Erythroblast (primary cell): ENCODE measurements around the gene ANGPT4.

ENCODE experiments used
- GATA1 ChIP-seq: IDR thresholded peaks from 2 replicates; pipeline ENCODE4 v1.6.1; 2011; ENCODE audit warnings: low read depth, mild to moderate bottlenecking, control low read depth, low read length, moderate library complexity
- POLR2A ChIP-seq: IDR thresholded peaks from 2 replicates; pipeline ENCODE4 v1.6.1; 2011; ENCODE audit warnings: mild to moderate bottlenecking, low read length

- TF ChIP-seq POLR2A (no peak), GATA1 (no peak)
These were observed 36.2 kb upstream of the ANGPT4 start for GRCh38 chr20:952196-952795.
